HEK293 (cell line): Measurements from ENCODE around the gene ATP2A3.

Experiments
- HOXA7 ChIP-seq: sonication (generic); formaldehyde crosslinking; IDR thresholded peaks from 2 replicates; pipeline ENCODE4 v1.8.1; 2022; ENCODE audit warnings: missing genetic modification reagents, borderline replicate concordance
- ZBTB7A ChIP-seq: fragments of 450-650 bp; formaldehyde crosslinking; IDR thresholded peaks from 2 replicates; pipeline ENCODE4 v1.5.1; 2016; ENCODE audit warnings: low read depth, missing biosample characterization, missing genetic modification characterization

DNA sequence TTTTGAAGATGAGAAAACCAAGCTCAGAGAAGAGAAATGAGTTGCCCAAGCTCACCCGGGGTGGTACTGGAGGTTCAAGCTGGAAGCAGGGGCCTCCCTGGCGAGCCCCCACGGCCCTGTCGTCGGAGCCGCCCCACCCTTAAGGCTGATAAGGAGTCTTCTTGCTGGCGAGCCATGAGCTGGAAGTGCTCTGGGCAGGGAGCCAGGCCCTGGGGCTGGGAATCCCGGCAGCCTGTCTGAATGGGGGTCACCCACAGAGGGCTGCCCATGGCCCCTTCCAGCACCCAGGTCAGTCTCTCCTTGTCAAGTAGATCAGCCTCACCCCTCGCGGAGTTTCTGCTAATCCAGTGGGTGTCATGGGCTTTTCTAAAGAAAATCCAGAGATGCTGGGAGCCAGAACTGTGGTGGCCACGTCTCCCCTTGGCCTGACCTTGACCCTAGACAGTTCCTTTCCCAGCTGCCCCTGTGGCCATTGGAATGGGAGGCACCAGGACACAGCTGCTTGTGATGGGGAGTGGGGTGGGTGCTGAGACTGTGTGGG lies 46.8 kb downstream of the ATP2A3 start:
- TF ChIP-seq HOXA7: no peak
- TF ChIP-seq ZBTB7A (tag by site-specific recombination): no peak
